PFSK-1 (cell line): Measurements from ENCODE around the gene ZNF598. TPM values are rescaled to one million over a fixed set of nuclear protein-coding genes. Genes with fewer than 3 reads are reported as not detected.
A peak's percentile ranks its signal among the peaks of the same experiment; 100 is the strongest.

ENCODE experiments used
- FOXP2 ChIP-seq: optimal IDR thresholded peaks from 2 replicates; pipeline ENCODE3; 2011; ENCODE audit warnings: borderline replicate concordance, control low read depth, inconsistent platforms; ENCODE audit not compliant: insufficient read depth; ENCODE audit errors: extremely low read length, extremely low read depth
- POLR2AphosphoS5 ChIP-seq: IDR thresholded peaks from 2 replicates; pipeline ENCODE4 v1.6.1; 2012; ENCODE audit warnings: low read depth, mild to moderate bottlenecking, control low read depth, low read length, moderate library complexity
- REST ChIP-seq, 2 experiments: IDR thresholded peaks; 2 replicates each; pipeline versions ENCODE4 v1.6.1 to v1.8.0; 2011 to 2012; ENCODE audit warnings: low read depth in 2 of 2, low read length in 2 of 2, control low read depth in 1 of 2, inconsistent platforms in 1 of 2, mild to moderate bottlenecking in 1 of 2, moderate library complexity in 1 of 2; ENCODE audit not compliant: insufficient read depth in 1 of 2
- SIN3A ChIP-seq: IDR thresholded peaks from 2 replicates; pipeline ENCODE4 v1.6.1; 2012; ENCODE audit warnings: mild to moderate bottlenecking, low read length, moderate library complexity, borderline replicate concordance; ENCODE audit not compliant: insufficient read depth
- TAF1 ChIP-seq: IDR thresholded peaks from 2 replicates; pipeline ENCODE4 v1.6.1; 2012; ENCODE audit warnings: low read length, control low read depth, borderline replicate concordance; ENCODE audit not compliant: insufficient read depth
- polyA plus RNA-seq: library from polyadenylated mRNA; unstranded; fragments of >200 nt; gene quantifications from one replicate; pipeline ENCODE4 v1.2.1, GENCODE V29; 2012; ENCODE audit warnings: low read depth, missing spikeins; ENCODE audit not compliant: insufficient read length

The ZNF598 gene
- polyA plus RNA-seq = 166 TPM

GRCh38 chr16:2009791-2010510, at the start of gene ZNF598:
TSS of gene ZNF598 (minus strand) at chr16:2009821.
- TF ChIP-seq POLR2AphosphoS5 = peak; percentile 71
- no peak for TF ChIP-seq FOXP2
- TF ChIP-seq SIN3A = no peak
- peak in 1 of 2 experiments; percentile 39; a peak in 2 of 4 replicates for TF ChIP-seq REST (IDR thresholded peaks at IDR 0.05; ENCODE audit: insufficient read depth in 1 of 2, low read depth in 2 of 2, low read length in 2 of 2)
- TF ChIP-seq TAF1 = peak; percentile 73; the same call in 1 of the 2 replicates

GRCh38 chr16:2058872-2059271, 49.3 kb upstream of the ZNF598 start:
- no peak for TF ChIP-seq REST (IDR thresholded peaks at IDR 0.05; ENCODE audit: insufficient read depth in 1 of 2, low read depth in 2 of 2, low read length in 2 of 2)
- TF ChIP-seq POLR2AphosphoS5 = no peak
- no peak for TF ChIP-seq TAF1
- no peak for TF ChIP-seq SIN3A
- no peak for TF ChIP-seq FOXP2

GRCh38 chr16:2058420-2058819, 48.8 kb upstream of the ZNF598 start:
- TF ChIP-seq REST (IDR thresholded peaks at IDR 0.05; ENCODE audit: insufficient read depth in 1 of 2, low read depth in 2 of 2, low read length in 2 of 2) (no peak), TAF1 (no peak), FOXP2 (no peak), SIN3A (no peak), POLR2AphosphoS5 (no peak)

GRCh38 chr16:2057438-2057837, 47.8 kb upstream of the ZNF598 start:
- TF ChIP-seq POLR2AphosphoS5 (no peak), SIN3A (no peak), FOXP2 (no peak), REST (IDR thresholded peaks at IDR 0.05; ENCODE audit: insufficient read depth in 1 of 2, low read depth in 2 of 2, low read length in 2 of 2) (no peak)
